Retinal pigment epithelial cell (primary cell): Measurements from ENCODE around the gene CST5.
"Not testable (repeated sequence)": the region's sequence is repeated elsewhere in the genome, so short reads cannot be mapped to it uniquely, and the experiment has no call there.

Experiments
- DNase-seq: peaks from one replicate; pipeline ENCODE4 v3.0.0-alpha.2; 2010; ENCODE audit warnings: low read depth
- H3K4me3 ChIP-seq: 2 replicates; pipeline ENCODE4 v1.5.1; 2011; ENCODE audit warnings: mild to moderate bottlenecking, low read length, control low read depth, moderate library complexity
- CTCF ChIP-seq: conservative IDR thresholded peaks from 2 replicates; pipeline ENCODE4 v1.5.1; 2011; ENCODE audit warnings: low read depth, low read length, control low read depth, inconsistent platforms

CST5 gene

GRCh38 chr20:23887856-23888255, 8.3 kb upstream of the CST5 start:
- DNase-seq: no peak
- no peak for TF ChIP-seq CTCF
- H3K4me3 ChIP-seq: no peak overlapping the region

- TF ChIP-seq CTCF: no peak
- no peak overlapping the region for H3K4me3 ChIP-seq
- DNase-seq: no peak
Observed at GRCh38 chr20:23884771-23885162, 5.2 kb upstream of the CST5 start.

- TF ChIP-seq CTCF: no peak
- DNase-seq: no peak
- no peak overlapping the region for H3K4me3 ChIP-seq
Observed at GRCh38 chr20:23884136-23884770, 4.7 kb upstream of the CST5 start.

GRCh38 chr20:23881371-23881770, 1.8 kb upstream of the CST5 start:
- no peak overlapping the region for H3K4me3 ChIP-seq
- no peak for DNase-seq
- no peak for TF ChIP-seq CTCF

- no peak overlapping the region for H3K4me3 ChIP-seq
- no peak for DNase-seq
- no peak for TF ChIP-seq CTCF
Observed at GRCh38 chr20:23880417-23880816, 869 bp upstream of the CST5 start.

GRCh38 chr20:23879811-23880374, 345 bp upstream of the CST5 start:
- no peak for DNase-seq
- TF ChIP-seq CTCF: no peak
- H3K4me3 ChIP-seq: no peak overlapping the region

GRCh38 chr20:23878787-23879186, 761 bp downstream of the CST5 start:
- DNase-seq: no peak
- no peak overlapping the region for H3K4me3 ChIP-seq
- no peak for TF ChIP-seq CTCF

GRCh38 chr20:23878016-23878542, 1.5 kb downstream of the CST5 start:
- not testable (repeated sequence) for H3K4me3 ChIP-seq, DNase-seq
